Measurements from ENCODE around the gene ASB7.

The ASB7 gene

DNA sequence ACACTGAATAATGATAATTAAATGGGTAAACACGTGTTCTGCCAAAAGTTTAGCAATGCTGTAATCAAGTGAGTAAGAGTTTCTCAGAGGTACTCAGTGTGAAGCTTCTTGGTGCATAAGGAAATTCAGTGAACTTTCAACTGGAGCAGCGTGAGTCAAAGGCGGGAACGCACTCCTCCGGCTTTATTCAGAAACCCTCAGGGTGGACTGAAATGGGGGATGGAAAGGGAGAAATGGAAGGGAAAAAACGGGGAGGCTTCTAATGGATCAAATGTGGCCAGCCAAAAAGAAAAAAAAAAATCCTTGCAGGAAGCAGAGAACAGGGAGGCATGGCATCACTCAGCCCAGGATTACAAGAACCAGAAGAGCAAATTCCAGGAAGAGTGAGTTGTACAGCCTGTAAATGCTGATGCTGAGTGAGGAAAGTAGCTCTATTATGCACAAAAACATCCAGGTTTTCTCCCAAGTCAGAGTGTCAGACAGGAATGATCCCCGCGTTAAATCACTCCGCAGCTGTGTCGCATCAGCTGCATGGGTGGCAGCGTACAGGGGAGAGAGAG lies 85.3 kb downstream of the ASB7 start:
- no peak for DNase-seq

GRCh38 chr15:100688549-100689120 lies 86.2 kb downstream of the ASB7 start:
- DNase-seq, result no peak

GRCh38 chr15:100689131-100689899 lies 86.9 kb downstream of the ASB7 start:
- DNase-seq, result no peak

GRCh38 chr15:100690032-100690794 lies 87.8 kb downstream of the ASB7 start:
- DNase-seq, result no peak

DNA sequence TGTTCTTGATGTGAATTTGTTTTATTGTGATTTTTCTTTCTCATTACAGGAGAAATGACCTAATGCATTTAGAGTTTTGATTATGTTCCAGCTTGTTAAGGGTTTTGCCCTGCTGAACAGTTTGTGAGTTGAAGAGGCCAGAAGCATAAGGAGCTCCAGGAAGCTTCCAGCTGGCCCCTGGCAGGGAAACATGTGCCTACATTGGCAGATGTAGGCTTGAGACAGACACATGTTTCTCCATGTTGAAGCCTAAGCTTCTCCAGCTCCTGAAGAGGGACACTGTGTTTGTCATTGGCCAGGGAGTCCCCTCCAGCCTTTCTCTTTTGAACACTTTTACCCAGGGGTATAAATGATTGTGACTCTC lies 88.4 kb downstream of the ASB7 start:
- no peak for DNase-seq

DNA sequence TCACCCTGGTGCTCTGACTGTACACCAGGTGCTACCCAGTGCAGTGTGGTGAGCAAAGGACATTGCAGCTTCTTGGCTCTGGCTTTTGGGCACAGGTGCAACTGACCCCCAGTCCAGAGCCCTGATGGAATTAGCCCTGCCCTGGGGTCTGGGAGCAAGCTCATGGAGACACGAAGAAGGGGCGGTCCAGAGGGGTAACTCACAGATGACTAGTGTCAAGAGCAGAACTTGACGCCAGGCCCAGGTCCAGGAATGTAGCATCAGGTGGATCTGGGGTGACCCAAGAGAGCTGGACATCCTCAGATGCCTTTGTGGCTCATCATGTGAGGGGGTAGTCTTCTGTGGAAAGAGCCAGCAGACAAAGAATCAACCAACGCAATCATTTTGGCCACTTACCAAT lies 88.9 kb downstream of the ASB7 start:
- no peak for DNase-seq

DNA sequence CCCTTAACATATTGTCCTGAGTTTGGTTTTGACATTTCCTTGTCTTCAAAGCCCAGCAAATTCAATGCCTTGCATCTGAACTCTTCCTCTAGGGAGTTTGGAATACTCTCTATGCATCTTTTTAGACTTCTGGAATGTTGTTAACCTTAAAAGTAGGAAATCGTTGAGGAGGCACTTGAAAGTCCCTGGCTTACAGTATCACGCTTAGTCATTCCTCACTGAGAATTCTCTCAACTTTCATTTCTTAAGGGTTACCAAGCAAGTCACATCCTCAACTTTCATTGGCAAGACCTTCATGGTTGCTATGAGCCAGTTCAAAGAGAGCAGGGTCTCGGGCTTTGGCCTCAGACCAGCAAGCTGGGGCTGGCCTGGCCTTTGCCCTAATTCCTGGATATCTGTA lies 89.9 kb downstream of the ASB7 start:
- DNase-seq, result no peak

- DNase-seq, result no peak
These were observed 90.3 kb downstream of the ASB7 start for GRCh38 chr15:100692671-100693070.

DNA sequence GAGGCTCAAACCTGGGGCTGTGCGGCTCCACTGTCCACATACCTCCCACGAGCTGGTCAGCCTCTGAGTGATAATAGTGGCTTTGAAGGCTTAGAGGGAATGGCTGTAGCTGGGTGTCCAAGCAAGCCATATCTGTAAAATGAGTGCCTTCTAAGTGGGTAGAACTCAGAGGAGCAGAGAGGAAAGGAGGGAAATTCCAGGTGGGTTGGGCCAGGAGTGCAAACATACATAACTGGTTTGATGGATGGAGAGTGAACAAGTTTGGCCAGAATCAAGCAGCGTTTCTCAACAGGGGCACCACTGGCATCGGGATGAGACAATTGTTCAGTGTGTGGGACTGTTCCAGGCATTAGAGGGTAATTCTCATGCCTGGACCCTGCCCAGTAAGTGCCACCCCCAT lies 91.1 kb downstream of the ASB7 start:
- peak; percentile 60 for DNase-seq

DNA sequence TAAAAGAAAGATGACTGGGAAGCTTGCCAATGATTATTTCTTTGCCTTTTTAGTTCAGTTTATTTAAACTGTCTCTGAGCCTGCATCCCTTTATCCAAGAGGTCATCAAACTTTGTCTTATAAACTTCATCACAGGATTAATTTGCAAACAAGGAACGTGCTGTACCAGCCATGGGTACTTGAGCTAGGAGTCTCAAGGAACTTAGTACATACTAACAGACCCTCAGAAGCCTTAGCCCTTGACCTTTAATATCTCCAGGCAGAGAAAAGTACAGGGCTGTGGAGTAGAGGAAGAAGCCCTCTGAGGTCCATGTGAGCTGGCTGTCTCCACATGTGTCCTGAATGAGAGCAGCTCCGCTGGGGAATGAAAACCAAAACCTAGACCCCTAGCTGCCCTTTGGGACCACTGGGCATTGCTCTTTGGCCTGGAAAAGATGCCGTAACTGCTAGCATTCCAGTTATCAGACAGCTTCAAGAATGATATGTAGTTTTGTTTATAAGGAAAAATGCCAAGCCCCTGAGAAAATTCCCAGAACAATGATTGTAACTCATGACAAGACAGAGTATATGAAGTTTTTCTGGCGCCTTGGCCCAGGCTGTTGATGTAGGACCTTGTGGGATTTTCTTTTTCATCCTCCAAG lies 92.1 kb downstream of the ASB7 start:
- no peak for DNase-seq

DNA sequence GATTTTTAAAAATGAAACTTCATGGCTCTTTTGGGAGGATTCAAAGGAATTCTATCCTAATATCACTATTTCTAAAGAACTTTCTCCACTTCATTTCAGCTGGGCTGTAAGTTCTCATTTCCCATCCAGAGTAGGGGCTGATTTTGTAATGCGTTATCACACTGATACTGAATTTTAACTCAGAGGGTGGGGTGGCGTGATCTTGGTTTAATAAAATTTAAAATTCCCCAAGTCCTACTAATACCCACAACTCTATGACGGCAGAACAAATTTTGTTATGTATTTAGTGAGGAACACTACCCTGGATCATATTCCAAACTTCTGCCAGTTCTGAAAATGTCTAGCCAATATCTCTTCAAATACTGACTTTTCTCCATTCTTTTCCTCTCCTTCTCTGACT lies 92.7 kb downstream of the ASB7 start:
- DNase-seq, result no peak

DNA sequence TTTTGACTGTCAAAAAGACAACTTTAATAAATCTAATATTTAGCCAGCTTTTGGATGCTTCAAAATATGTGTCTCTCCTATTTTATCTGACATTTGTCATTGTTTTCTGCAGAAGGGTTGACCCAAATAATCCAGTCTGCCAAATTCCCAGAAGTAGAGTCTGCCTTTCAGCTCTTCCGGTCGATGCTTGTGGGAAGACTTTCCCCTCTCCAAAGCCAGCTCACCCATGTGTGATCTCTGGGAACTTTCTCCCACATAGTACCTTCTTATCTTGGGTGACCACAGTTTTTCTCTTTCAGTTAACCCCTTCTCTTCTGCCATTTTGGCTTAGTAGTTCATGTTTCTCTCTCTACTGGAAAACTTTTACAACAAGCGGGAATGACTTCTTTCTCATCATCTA lies 94.1 kb downstream of the ASB7 start:
- DNase-seq, result no peak
